ENCODE measurements around the gene ZNF117. TPM values are rescaled to one million over a fixed set of nuclear protein-coding genes. Genes with fewer than 3 reads are reported as not detected.
A peak's percentile ranks its signal among the peaks of the same experiment; 100 is the strongest.
"Not testable (repeated sequence)": the region's sequence is repeated elsewhere in the genome, so short reads cannot be mapped to it uniquely, and the experiment has no call there.

Gene ZNF117
- total and polyA plus RNA-seq, 9 of the 15 experiments (the other 6 are each of a cell fraction or from before 2014, with no cell fraction given) = 2.5 to 18.9 (median 14.1) TPM

GRCh38 chr7:65009881-65010280 lies 19.0 kb upstream of the ZNF117 start:
- FAIRE-seq; H3K4me1 ChIP-seq (replicated peaks in 1 of 2; ENCODE audit: control insufficient read depth in 2 of 2, insufficient read depth in 2 of 2, low read length in 2 of 2); DNase-seq (ENCODE audit: extremely low read depth in 1 of 4, low spot score in 3 of 4); H3K9ac ChIP-seq (ENCODE audit: insufficient read depth in 1 of 2, low read depth in 2 of 2, low read length in 2 of 2); intact Hi-C loops (cut with micrococcal nuclease); in situ Hi-C loops (cut with MboI); H3K27ac ChIP-seq (ENCODE audit: extremely low read depth, low read depth, low read length); BruUV-seq (replicated peaks); H3K9me1 ChIP-seq (ENCODE audit: control insufficient read depth, insufficient read depth, low read length); H2AFZ ChIP-seq (ENCODE audit: low read depth, low read length); H3K9me3 ChIP-seq (replicated peaks; ENCODE audit: control insufficient read depth, insufficient read depth, low read depth, low read length); H3K4me2 ChIP-seq (ENCODE audit: insufficient read depth, low read length); H4K20me1 ChIP-seq (replicated peaks; ENCODE audit: control insufficient read depth, insufficient read depth, low read length); CTCF ChIA-PET (ENCODE audit: low intra/inter-chr PET ratio); ATAC-seq; H3K36me3 ChIP-seq (ENCODE audit: control insufficient read depth, insufficient read depth, low read length); H3K27me3 ChIP-seq (ENCODE audit: control insufficient read depth in 2 of 2, insufficient read depth in 2 of 2, low read length in 2 of 2); POLR2A ChIA-PET; H3K4me3 ChIP-seq: not testable (repeated sequence)
- H3K79me2 ChIP-seq (ENCODE audit: control insufficient read depth, insufficient read depth, low read length) = peaks cover 17% of the 10 kb centered on the region
- 73% methylated on average over 7 of the region's 7 CpGs for WGBS (ENCODE audit: insufficient coverage, low coverage, missing lambda C conversion rate)

DNA sequence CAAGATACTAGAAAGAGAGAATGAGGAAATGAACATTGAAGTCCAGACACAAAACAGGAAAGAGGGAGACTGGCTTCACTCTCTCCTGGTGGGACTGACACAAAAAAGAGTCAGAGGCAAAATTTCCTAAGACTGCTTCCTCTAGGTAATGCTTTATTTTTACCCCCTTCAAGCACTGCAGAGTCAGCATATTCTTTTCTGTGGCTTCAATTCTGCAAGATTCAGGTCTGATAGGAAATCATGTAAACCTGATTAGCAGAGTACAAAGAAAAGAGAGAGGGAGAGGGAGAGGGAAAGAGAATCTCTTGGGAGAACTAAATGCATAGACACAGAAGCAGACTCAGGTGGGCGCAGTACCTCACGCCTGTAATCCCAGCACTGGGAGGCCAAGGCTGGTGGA lies 18.6 kb upstream of the ZNF117 start:
- ATAC-seq; BruUV-seq (replicated peaks); in situ Hi-C loops (cut with MboI); H3K9me3 ChIP-seq (replicated peaks; ENCODE audit: control insufficient read depth, insufficient read depth, low read depth, low read length); H2AFZ ChIP-seq (ENCODE audit: low read depth, low read length); intact Hi-C loops (cut with micrococcal nuclease); CTCF ChIA-PET (ENCODE audit: low intra/inter-chr PET ratio); H3K9me1 ChIP-seq (ENCODE audit: control insufficient read depth, insufficient read depth, low read length); H3K9ac ChIP-seq (ENCODE audit: insufficient read depth in 1 of 2, low read depth in 2 of 2, low read length in 2 of 2); H3K27ac ChIP-seq (ENCODE audit: extremely low read depth, low read depth, low read length); H3K36me3 ChIP-seq (ENCODE audit: control insufficient read depth, insufficient read depth, low read length); H3K27me3 ChIP-seq (ENCODE audit: control insufficient read depth in 2 of 2, insufficient read depth in 2 of 2, low read length in 2 of 2); DNase-seq (ENCODE audit: extremely low read depth in 1 of 4, low spot score in 3 of 4); H3K4me1 ChIP-seq (replicated peaks in 1 of 2; ENCODE audit: control insufficient read depth in 2 of 2, insufficient read depth in 2 of 2, low read length in 2 of 2); POLR2A ChIA-PET; H3K4me3 ChIP-seq; FAIRE-seq; H3K4me2 ChIP-seq (ENCODE audit: insufficient read depth, low read length); H4K20me1 ChIP-seq (replicated peaks; ENCODE audit: control insufficient read depth, insufficient read depth, low read length): not testable (repeated sequence)
- H3K79me2 ChIP-seq (ENCODE audit: control insufficient read depth, insufficient read depth, low read length) = peaks cover 22% of the 10 kb centered on the region
- TF ChIP-seq MAFF (IDR thresholded peaks at IDR 0.05; ENCODE audit: low read length) = peak; percentile 57
- TF ChIP-seq ZNF316 (IDR thresholded peaks at IDR 0.05) = peak; percentile 45; the same call in 1 of the 2 replicates
- peak; percentile 53; the same call in 1 of the 2 replicates for TF ChIP-seq MAFK (IDR thresholded peaks at IDR 0.05; ENCODE audit: low read length)
- peak; percentile 30; the same call in 1 of the 2 replicates for TF ChIP-seq C11orf30 (IDR thresholded peaks at IDR 0.05; ENCODE audit: low read depth)
- WGBS (ENCODE audit: insufficient coverage, low coverage, missing lambda C conversion rate) = 90% methylated on average over 2 of the region's 2 CpGs

Measured in K562 (cell line).